ENCODE results near the gene SH3BGRL3. TPM values are rescaled to one million over a fixed set of nuclear protein-coding genes. Genes with fewer than 3 reads are reported as not detected.
"Not testable (repeated sequence)": the region's sequence is repeated elsewhere in the genome, so short reads cannot be mapped to it uniquely, and the experiment has no call there.

SH3BGRL3 gene
- total RNA-seq, 4 donors from 2014 or later = 52.7 to 81.7 (median 59.8) TPM

DNA sequence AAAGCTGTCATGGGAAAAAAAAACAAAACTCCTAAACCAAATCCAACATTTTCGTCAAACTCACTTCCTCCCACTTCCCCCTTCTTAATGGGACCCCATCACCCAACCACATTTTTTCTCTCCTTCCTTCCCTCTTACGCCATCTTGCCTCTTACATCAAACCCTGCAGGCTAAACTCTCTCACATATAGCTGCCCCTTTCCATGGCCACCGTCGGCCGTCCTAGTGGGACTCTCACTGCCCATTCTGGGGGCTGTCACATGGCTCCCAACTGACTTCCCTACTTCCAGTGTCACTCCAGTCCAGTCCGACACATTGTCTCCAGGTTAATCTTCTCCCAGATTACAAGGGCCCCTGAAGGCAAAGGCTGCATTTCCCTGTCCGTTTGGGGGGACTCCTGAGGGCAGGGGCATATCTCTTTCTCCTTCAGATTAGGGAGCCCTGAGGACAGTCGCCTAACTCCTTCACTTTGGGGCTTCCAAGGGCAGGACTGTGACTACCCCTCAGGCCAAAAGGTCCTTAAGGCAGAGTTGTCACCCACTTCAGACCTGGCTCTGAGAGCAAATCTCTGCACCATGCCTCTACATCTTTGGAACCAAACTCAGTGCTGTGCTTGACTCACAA, 25.9 kb downstream of the SH3BGRL3 start:
- DNase-seq (ENCODE audit: extremely low spot score) = no peak
- peak overlapping the region; percentile 46 to 76 (median 69) for H3K27ac ChIP-seq (replicated peaks in 1 of 4)
- H3K27me3 ChIP-seq = no peaks in the 10 kb centered on the region
- intact Hi-C loops (cut with DNase I) = no loop called here
- H3K4me1 ChIP-seq = peaks cover 8 to 25% (median 14%) of the 10 kb centered on the region in 4 donors
- TF ChIP-seq EP300 (IDR thresholded peaks at IDR 0.05) (no peak), POLR2AphosphoS5 (IDR thresholded peaks at IDR 0.05) (no peak), CTCF (IDR thresholded peaks at IDR 0.05) (no peak), POLR2A (IDR thresholded peaks at IDR 0.05; ENCODE audit: low read depth) (no peak)
- no peaks in the 10 kb centered on the region for H3K9me3 ChIP-seq
- H3K4me3 ChIP-seq = peak overlapping the region; percentile 62 to 86 (median 74)
- peaks cover 0 to 8% (median 6%) of the 10 kb centered on the region in 4 donors for H3K36me3 ChIP-seq
- WGBS = 27% methylated on average over 8 of the region's 8 CpGs

GRCh38 chr1:26306290-26307229, 26.7 kb downstream of the SH3BGRL3 start, which contains the start of gene UBXN11:
TSS of gene UBXN11 (minus strand) at chr1:26306636. CDS start at chr1:26302883, 3,753 bp downstream.
- H3K9me3 ChIP-seq = no peaks in the 10 kb centered on the region
- peak within 1 kb of the TSS; percentile 62 to 86 (median 74) for H3K4me3 ChIP-seq
- DNase-seq (ENCODE audit: extremely low spot score) = peak; percentile 97
- H3K36me3 ChIP-seq = no peaks in the 10 kb centered on the region
- TF ChIP-seq EP300 (IDR thresholded peaks at IDR 0.05) (no peak), CTCF (IDR thresholded peaks at IDR 0.05) (peak in 1 of 3 experiments; percentile 18), POLR2AphosphoS5 (IDR thresholded peaks at IDR 0.05) (peak in 1 of 2 donors; percentile 46), POLR2A (IDR thresholded peaks at IDR 0.05; ENCODE audit: low read depth) (no peak)
- intact Hi-C loops (cut with DNase I) = no loop called here
- 3% methylated on average over 38 of the region's 51 CpGs for WGBS
- no peaks in the 10 kb centered on the region for H3K27me3 ChIP-seq
- peak within 1 kb of the TSS; percentile 46 to 76 (median 69) for H3K27ac ChIP-seq (replicated peaks in 1 of 4)
- peaks cover 8 to 25% (median 14%) of the 10 kb centered on the region in 4 donors for H3K4me1 ChIP-seq

- TF ChIP-seq POLR2A (IDR thresholded peaks at IDR 0.05; ENCODE audit: low read depth) = no peak
- TF ChIP-seq POLR2AphosphoS5 (IDR thresholded peaks at IDR 0.05) = no peak
- TF ChIP-seq EP300 (IDR thresholded peaks at IDR 0.05) = no peak
- TF ChIP-seq CTCF (IDR thresholded peaks at IDR 0.05) = no peak
- Histone ChIP-seq H3K9me3 (no peaks in the 10 kb centered on the region), H3K27ac (replicated peaks in 1 of 4) (peak overlapping the region in 3 of 4 donors; percentile 63 to 76 (median 75)), H3K4me3 (no peak overlapping the region), H3K27me3 (no peaks in the 10 kb centered on the region), H3K4me1 (peaks cover 8 to 25% (median 14%) of the 10 kb centered on the region in 4 donors), H3K36me3 (no peaks in the 10 kb centered on the region)
- WGBS = 52% methylated on average over 6 of the region's 6 CpGs
- intact Hi-C loops (cut with DNase I) = no loop called here
- DNase-seq (ENCODE audit: extremely low spot score) = no peak
Observed at GRCh38 chr1:26307363-26307781, 27.5 kb downstream of the SH3BGRL3 start.

GRCh38 chr1:26307966-26308899, 28.3 kb downstream of the SH3BGRL3 start:
- H3K27me3 ChIP-seq; H3K9me3 ChIP-seq; H3K36me3 ChIP-seq; H3K4me3 ChIP-seq; H3K27ac ChIP-seq (replicated peaks in 1 of 4); DNase-seq (ENCODE audit: extremely low spot score); intact Hi-C loops (cut with DNase I): not testable (repeated sequence)
- peaks cover 8 to 21% (median 14%) of the 10 kb centered on the region in 4 donors for H3K4me1 ChIP-seq
- WGBS = 85% methylated on average over 21 of the region's 21 CpGs

All from esophagus muscularis mucosa (tissue), 4 donors.